HL-60/S4 treated with phorbol 12-myristate 13-acetate at 8.2 ng/mL for 4 days and 3 days (cell line): ENCODE data around the gene LAMA3.

Source experiments
- in situ Hi-C: fragments of 300-500 bp; cut with MboI; formaldehyde crosslinking; loops from 2 replicates; pipeline ENCODE4 v1.15.0; 2022; ENCODE audit warnings: low sequenced_read_pairs

Gene LAMA3

DNA sequence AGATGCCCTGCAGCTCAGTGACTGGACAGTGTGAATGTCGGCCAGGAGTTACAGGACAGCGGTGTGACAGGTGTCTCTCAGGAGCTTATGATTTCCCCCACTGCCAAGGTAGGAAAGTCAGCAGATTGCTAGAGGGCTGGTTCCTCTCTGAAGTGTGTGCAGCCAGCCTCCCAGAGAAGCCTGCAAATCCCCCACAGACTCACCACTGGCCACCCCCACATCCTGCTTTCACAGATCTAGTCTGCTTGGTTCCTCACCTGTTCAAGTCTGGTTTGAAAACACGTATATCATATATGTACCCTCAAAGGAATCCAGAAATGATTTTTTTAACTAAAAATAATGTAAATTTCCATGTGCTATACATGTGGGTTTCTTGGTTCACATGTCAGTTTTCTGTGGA is 121.1 kb downstream of the LAMA3 start:
- in situ Hi-C loops: no loop called here

- in situ Hi-C loops: no loop called here
These were observed 121.9 kb downstream of the LAMA3 start for GRCh38 chr18:23811176-23811575.

- in situ Hi-C loops: no loop called here
These were observed 123.5 kb downstream of the LAMA3 start for GRCh38 chr18:23812546-23813440.

- in situ Hi-C loops: no loop called here
These were observed 125.8 kb downstream of the LAMA3 start for GRCh38 chr18:23814991-23815614.

DNA sequence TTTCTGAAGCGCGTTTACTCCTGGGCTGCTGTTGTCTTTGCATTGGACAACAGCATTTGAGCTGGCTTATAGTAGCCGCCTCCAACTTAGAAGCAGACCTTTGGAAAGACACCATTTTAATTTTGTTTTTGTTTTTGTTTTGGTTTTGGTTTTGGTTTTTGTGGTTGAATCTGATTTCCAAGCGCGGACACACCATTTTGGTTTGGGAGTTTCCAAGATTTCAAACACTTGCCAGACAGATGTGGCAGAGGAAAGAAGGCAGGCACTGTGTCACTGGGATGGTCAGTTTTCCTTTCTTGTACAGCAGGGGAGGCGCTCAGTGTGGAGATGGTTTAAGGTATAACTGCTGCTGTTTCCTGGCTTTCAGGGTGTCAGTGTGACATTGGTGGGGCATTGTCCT is 126.8 kb downstream of the LAMA3 start:
- in situ Hi-C loops: no loop called here

DNA sequence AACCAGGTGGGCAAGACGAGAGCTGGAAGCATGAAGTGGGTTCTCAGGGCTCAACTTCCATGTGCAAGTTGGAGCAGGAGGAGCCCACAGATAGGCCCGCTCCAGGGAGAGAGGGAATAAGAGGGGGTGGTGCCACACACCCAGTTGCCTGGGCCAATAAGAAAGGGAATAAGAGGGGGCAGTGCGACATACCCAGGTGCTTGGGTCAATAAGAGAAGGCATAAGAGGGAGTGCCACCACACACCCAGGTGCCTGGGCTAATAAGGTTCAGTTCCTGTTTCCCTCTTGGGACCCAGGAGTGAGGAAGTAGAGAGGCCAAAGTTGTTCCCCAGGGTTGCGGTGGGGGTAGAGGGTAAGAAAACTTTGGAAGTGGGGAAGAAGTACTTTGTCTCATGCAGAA is 127.5 kb downstream of the LAMA3 start:
- in situ Hi-C loops: no loop called here

DNA sequence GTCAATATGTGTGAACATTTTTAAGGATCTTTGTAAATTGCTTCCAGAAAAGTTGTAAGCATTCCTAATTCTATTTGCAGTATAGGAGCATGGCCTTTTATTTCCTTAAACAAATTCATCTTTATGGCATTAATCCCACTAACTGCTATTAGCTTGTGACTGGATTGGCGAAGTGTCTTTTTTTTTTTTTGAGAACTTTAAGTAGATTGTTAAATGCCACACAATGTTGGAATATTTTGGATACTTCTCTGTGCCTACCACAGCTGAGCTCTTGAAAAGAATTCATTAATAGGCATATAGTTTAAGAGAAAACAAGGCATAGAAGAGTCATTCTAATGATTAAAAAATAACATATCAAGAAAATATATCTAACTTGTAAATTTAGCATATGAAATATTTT is 129.7 kb downstream of the LAMA3 start:
- in situ Hi-C loops: no loop called here

DNA sequence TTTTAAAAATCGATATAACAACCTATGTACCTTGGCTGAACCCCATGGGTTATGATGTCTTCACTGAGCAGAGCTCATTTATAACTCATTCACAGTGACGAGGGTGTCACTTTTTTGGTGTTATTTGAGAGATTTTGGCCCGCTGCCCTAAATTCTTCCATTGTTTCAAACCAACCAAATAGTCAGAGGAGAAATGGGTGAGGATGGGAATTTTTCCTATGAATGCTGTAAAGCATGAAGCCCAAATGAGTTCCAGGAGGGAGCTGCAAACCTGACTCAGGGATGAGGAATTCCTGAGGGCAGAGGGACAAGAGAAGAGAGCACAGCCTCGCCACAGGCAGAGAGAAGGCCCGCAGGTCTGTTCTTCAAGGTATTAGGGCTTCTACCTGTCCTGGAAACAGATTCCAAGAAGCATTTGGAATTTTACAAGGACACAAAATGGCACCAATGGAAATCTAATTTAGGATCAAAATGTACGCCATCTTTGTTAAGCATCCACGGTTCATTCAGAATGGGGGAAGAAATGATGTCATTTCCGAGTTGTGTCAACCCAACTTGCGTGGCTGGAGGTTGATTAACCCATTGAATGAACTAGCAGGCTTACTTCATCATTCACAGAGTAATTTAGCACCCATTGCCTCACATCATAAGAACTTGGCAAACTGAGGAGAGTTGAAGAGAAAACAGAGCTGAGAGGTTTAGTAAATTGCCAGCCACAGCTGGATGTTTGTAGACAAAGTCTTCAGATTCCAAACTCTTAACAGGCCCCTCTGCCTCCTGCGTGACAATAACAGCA is 133.5 kb downstream of the LAMA3 start:
- in situ Hi-C loops: no loop called here

- in situ Hi-C loops: no loop called here
These were observed 135.0 kb downstream of the LAMA3 start for GRCh38 chr18:23824240-23824639.

DNA sequence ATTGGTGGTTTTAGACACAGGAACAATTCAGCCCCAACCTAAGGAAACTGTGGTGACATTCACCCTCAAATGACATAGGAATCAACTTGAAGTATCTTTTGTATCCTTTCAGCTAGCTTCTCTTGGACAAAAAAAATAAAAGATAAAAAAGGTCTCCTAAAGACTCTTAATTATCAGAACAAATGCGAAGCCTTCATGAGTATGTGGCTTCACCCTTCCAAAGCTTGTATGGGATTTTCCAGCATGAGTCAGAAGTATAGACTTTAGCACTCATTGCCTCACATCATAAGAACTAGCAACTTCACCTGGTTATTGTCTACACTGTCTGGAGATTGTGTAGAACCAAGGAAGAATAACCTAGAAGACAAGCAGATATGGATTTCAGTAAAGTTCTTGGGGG is 135.4 kb downstream of the LAMA3 start:
- in situ Hi-C loops: loop anchor here (25.0 kb wide), 1 partner anchor 288 kb away; no protein-coding TSS in a partner anchor

GRCh38 chr18:23825496-23825895 is 136.2 kb downstream of the LAMA3 start:
- in situ Hi-C loops: loop anchor here (25.0 kb wide), 1 partner anchor 287 kb away; no protein-coding TSS in a partner anchor

DNA sequence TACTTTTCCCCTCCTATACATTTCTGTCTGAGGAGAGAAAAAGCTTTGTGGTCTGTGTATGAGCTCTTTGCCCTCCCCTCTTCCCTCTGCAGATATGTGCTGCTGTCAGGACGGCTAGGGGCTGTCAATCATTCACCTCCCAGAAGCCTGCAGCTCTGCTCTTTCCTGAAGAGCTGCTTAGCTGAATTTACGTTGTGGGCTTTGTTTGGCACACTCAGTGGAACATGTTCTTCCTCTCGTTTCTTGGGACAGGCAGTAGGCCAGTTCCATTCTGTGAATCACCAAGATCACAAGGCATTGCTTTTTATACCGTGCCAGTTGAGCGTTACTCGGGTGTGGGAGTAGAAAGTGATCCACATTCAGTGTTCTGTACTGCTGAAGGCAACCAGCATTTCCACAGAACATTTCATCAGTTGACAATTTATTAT is 136.7 kb downstream of the LAMA3 start:
- in situ Hi-C loops: loop anchor here (25.0 kb wide), 1 partner anchor 286 kb away; no protein-coding TSS in a partner anchor

GRCh38 chr18:23826850-23827620 is 137.8 kb downstream of the LAMA3 start:
- in situ Hi-C loops: loop anchor here (25.0 kb wide), 1 partner anchor 285 kb away; no protein-coding TSS in a partner anchor

DNA sequence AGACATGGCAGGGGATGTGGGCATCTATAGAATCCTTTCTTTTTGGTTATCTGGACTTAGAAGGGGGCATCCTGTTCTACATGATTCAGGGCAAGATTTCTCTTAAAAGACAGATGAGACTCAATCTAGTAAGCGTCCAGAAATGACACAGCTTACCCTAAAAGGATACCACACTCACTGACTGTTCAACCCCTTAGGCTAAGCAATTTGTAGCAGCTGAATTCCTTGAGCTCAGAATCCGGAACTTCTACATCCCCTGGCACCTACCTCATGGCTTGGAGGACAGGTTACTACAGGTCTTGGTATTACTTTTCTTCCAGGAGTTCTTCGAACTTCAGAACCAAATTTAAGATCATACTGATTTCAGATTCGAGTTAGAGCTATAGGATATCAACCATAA is 138.4 kb downstream of the LAMA3 start:
- in situ Hi-C loops: loop anchor here (25.0 kb wide), 1 partner anchor 285 kb away; no protein-coding TSS in a partner anchor

- in situ Hi-C loops: loop anchor here (25.0 kb wide), 1 partner anchor 284 kb away; no protein-coding TSS in a partner anchor
These were observed 139.2 kb downstream of the LAMA3 start for GRCh38 chr18:23828426-23828825.

DNA sequence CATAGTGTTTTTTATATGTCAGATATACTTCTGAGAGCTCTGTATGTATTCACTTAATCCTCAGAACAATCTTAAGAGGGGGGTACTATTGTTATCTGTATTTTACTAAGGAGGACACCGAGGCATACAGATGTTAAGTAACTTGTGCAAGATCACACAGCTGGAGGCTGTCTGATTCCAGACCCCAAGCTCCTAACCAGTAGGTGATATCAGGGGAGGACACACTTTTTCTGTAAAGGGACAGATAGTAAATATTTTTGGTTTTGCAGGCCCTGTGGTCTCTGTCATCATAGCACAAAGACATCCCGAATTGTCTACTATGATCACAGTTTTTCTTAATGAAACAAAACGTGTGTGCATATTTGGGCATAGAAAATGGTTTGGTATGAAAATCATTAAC is 143.7 kb downstream of the LAMA3 start:
- in situ Hi-C loops: loop anchor here (25.0 kb wide), 1 partner anchor 279 kb away; no protein-coding TSS in a partner anchor

- in situ Hi-C loops: loop anchor here (25.0 kb wide), 1 partner anchor 279 kb away; no protein-coding TSS in a partner anchor
These were observed 144.5 kb downstream of the LAMA3 start for GRCh38 chr18:23833714-23834113.

DNA sequence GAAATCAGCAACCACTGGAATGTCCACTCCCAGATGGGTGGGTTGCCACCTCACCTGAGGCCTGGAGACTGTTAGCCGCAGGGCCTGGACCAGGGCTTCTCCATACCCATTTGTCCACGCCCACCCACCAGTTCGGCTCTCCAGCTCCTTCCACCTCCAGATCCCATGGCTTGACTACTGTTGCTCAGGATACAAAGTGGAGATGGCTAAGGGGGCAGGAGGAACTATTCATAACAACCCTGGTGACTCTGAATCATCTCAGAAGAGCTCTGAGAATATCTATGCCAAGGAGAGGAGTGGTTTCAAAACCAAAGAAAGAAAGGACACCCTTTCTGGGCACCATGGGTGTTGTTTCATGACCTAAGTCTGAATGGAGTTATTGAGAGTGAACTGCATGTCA is 145.8 kb downstream of the LAMA3 start:
- in situ Hi-C loops: loop anchor here (25.0 kb wide), 1 partner anchor 277 kb away; no protein-coding TSS in a partner anchor

DNA sequence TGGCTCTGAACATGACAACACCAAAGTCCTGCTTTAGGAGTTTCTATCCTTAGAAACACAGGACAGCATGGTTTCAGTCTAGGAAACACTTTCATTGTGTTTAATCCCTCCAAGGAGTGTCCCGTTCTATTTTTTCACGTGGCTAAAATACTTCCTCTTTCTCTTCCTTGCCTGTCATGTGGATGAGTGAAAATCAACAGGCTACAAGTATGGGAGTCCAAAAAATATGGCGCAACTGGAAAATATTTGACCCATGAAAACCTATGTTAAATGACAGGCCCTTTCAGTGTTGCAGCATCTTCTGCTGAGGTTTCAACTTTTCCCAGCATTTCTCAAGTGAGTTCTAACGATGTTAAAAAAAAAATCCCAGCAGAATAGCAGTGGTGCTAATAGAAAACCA is 146.3 kb downstream of the LAMA3 start:
- in situ Hi-C loops: loop anchor here (25.0 kb wide), 1 partner anchor 277 kb away; no protein-coding TSS in a partner anchor

- in situ Hi-C loops: loop anchor here (25.0 kb wide), 1 partner anchor 275 kb away; no protein-coding TSS in a partner anchor
These were observed 148.3 kb downstream of the LAMA3 start for GRCh38 chr18:23837591-23837990.
